Liver (tissue), 9 donors: ENCODE results near the gene RSKR. TPM values are rescaled to one million over a fixed set of nuclear protein-coding genes. Genes with fewer than 3 reads are reported as not detected.

ENCODE experiments used
- DNase-seq: peaks from one replicate; pipeline ENCODE4 v3.0.0-alpha.2; 2017; ENCODE audit warnings: low spot score
- H3K27ac ChIP-seq, 2 donors: one replicate each; pipeline ENCODE4 v1.7.0; 2013; ENCODE audit warnings: inconsistent platforms in 2 of 2, low read length in 2 of 2, control low read depth in 1 of 2, low read depth in 1 of 2, mild to moderate bottlenecking in 1 of 2
- H3K27me3 ChIP-seq, 4 donors: one replicate each; pipeline versions ENCODE4 v1.6.1 to v1.7.0; 2013; ENCODE audit warnings: low read length in 3 of 4, inconsistent platforms in 1 of 4, mild to moderate bottlenecking in 1 of 4, moderate library complexity in 1 of 4; ENCODE audit not compliant: control insufficient read depth in 4 of 4, insufficient read depth in 4 of 4
- H3K36me3 ChIP-seq, 4 donors: one replicate each; pipeline versions ENCODE4 v1.6.1 to v1.7.0; 2013; ENCODE audit warnings: low read length in 3 of 4, mild to moderate bottlenecking in 3 of 4, low read depth in 1 of 4, moderate library complexity in 1 of 4; ENCODE audit not compliant: control insufficient read depth in 4 of 4, insufficient read depth in 3 of 4
- H3K4me1 ChIP-seq, 4 donors: one replicate each; pipeline versions ENCODE4 v1.6.1 to v1.7.0; 2013; ENCODE audit warnings: low read length in 3 of 4, mild to moderate bottlenecking in 3 of 4, moderate library complexity in 1 of 4; ENCODE audit not compliant: control insufficient read depth in 4 of 4, insufficient read depth in 4 of 4
- H3K4me3 ChIP-seq, 3 donors: one replicate each; pipeline versions ENCODE4 v1.6.1 to v1.7.0; 2013; ENCODE audit warnings: low read length in 3 of 3, control low read depth in 1 of 3, low read depth in 1 of 3, mild to moderate bottlenecking in 1 of 3
- H3K9ac ChIP-seq, 2 donors: one replicate each; pipeline ENCODE4 v1.7.0; 2013; ENCODE audit warnings: low read length in 2 of 2, mild to moderate bottlenecking in 2 of 2, moderate library complexity in 2 of 2, control low read depth in 1 of 2, low read depth in 1 of 2
- H3K9me3 ChIP-seq, 4 donors: one replicate each; pipeline versions ENCODE4 v1.6.1 to v1.7.0; 2013; ENCODE audit warnings: low read length in 3 of 4; ENCODE audit not compliant: control insufficient read depth in 4 of 4
- ATF3 ChIP-seq: IDR thresholded peaks from 2 replicates; pipeline ENCODE4 v1.6.1; 2016; ENCODE audit warnings: antibody characterized with exemption
- EGR1 ChIP-seq, 2 donors: IDR thresholded peaks; 2 replicates each; pipeline ENCODE4 v1.6.1; 2016 to 2018; ENCODE audit warnings: antibody characterized with exemption in 2 of 2, low read depth in 2 of 2
- FOXA1 ChIP-seq: IDR thresholded peaks from 2 replicates; pipeline ENCODE4 v1.6.1; 2016; ENCODE audit warnings: antibody characterized with exemption
- FOXA2 ChIP-seq: IDR thresholded peaks from 2 replicates; pipeline ENCODE4 v1.6.1; 2016; ENCODE audit warnings: antibody characterized with exemption
- GABPA ChIP-seq, 2 donors: IDR thresholded peaks in 1 of 2; conservative IDR thresholded peaks in 1 of 2; 2 replicates each; pipeline ENCODE4 v1.6.1; 2016; ENCODE audit warnings: antibody characterized with exemption in 2 of 2, mild to moderate bottlenecking in 1 of 2, moderate library complexity in 1 of 2
- HNF4A ChIP-seq, 2 donors: conservative IDR thresholded peaks; 2 replicates each; pipeline ENCODE4 v1.6.1; 2016; ENCODE audit warnings: antibody characterized with exemption in 2 of 2, mild to moderate bottlenecking in 2 of 2
- HNF4G ChIP-seq: IDR thresholded peaks from 2 replicates; pipeline ENCODE4 v1.6.1; 2016; ENCODE audit warnings: antibody characterized with exemption
- JUND ChIP-seq, 2 donors: IDR thresholded peaks; 2 replicates each; pipeline ENCODE4 v1.6.1; 2016; ENCODE audit warnings: antibody characterized with exemption in 2 of 2
- MAX ChIP-seq: IDR thresholded peaks from 2 replicates; pipeline ENCODE4 v1.6.1; 2016; ENCODE audit warnings: antibody characterized with exemption
- NR2F2 ChIP-seq: IDR thresholded peaks from 2 replicates; pipeline ENCODE4 v1.6.1; 2016; ENCODE audit warnings: antibody characterized with exemption
- RXRA ChIP-seq, 2 donors: IDR thresholded peaks; 2 replicates each; pipeline ENCODE4 v1.6.1; 2017 to 2018; ENCODE audit warnings: antibody characterized with exemption in 2 of 2, mild to moderate bottlenecking in 1 of 2
- SP1 ChIP-seq: IDR thresholded peaks from 2 replicates; pipeline ENCODE4 v1.6.1; 2018; ENCODE audit warnings: antibody characterized with exemption, mild to moderate bottlenecking
- TAF1 ChIP-seq: conservative IDR thresholded peaks from 2 replicates; pipeline ENCODE4 v1.6.1; 2016; ENCODE audit warnings: antibody characterized with exemption, mild to moderate bottlenecking
- YY1 ChIP-seq: IDR thresholded peaks from 2 replicates; pipeline ENCODE4 v1.6.1; 2016; ENCODE audit warnings: antibody characterized with exemption, mild to moderate bottlenecking
- ZBTB33 ChIP-seq: IDR thresholded peaks from 2 replicates; pipeline ENCODE4 v1.6.1; 2016; ENCODE audit warnings: antibody characterized with exemption
- WGBS: extraction: QIAGEN DNeasy Blood & Tissue Kit; methylation state at CpG from one replicate; pipeline ENCODE4 v1.1.7; 2013; 5-methylcytosine and 5-hydroxymethylcytosine counted together
- polyA plus RNA-seq, 2 donors: library from polyadenylated mRNA; stranded (reverse) in 1 of 2; unstranded in 1 of 2; fragments of 200-250 nt in 1 of 2; fragments of >200 nt in 1 of 2; fragmentation: Nextera tagmentation in 1 of 2; extraction: Ambion mirVana in 1 of 2; gene quantifications; one replicate each; pipeline versions ENCODE4 v1.2.1 to v1.2.3, GENCODE V29; 2013 to 2015
- total RNA-seq, 2 donors: library from RNA; depleted of rRNA; stranded (reverse); fragments of >200 nt; gene quantifications; one replicate each; pipeline ENCODE4 v1.2.3, GENCODE V29; 2014
- TF ChIP-seq, protein P1 (sequence below): fragments of 150-350 bp; IDR thresholded peaks from 2 replicates; pipeline ENCODE4 v1.5.1; 2017; ENCODE audit warnings: improper control_type of control experiment, low read depth, low read length; ENCODE audit not compliant: missing input control
- TF ChIP-seq, protein P2 (sequence below): IDR thresholded peaks from 2 replicates; pipeline ENCODE4 v1.6.1; 2016; ENCODE audit warnings: antibody characterized with exemption, mild to moderate bottlenecking
- donor health status: healthy.
- donor health status: healthy.
- donor health status: healthy.
- donor health status: healthy.
- donor health status: healthy.

Gene RSKR
- total and polyA plus RNA-seq, 4 donors = 0.63 to 14.5 (median 1.2) TPM

GRCh38 chr17:28584434-28584833 lies 29.6 kb downstream of the RSKR start:
- H3K27me3 ChIP-seq = no peaks in the 10 kb centered on the region
- DNase-seq = no peak
- H3K9ac ChIP-seq = no peak overlapping the region
- no peaks in the 10 kb centered on the region for H3K4me1 ChIP-seq
- H3K4me3 ChIP-seq = no peak overlapping the region
- H3K36me3 ChIP-seq = peaks cover 8 to 38% (median 30%) of the 10 kb centered on the region in 4 donors
- 93% methylated on average over 3 of the region's 3 CpGs for WGBS
- no peak overlapping the region for H3K27ac ChIP-seq
- TF ChIP-seq TAF1 = no peak
- no peak for TF ChIP-seq EGR1 (IDR thresholded peaks at IDR 0.05; ENCODE audit: low read depth in 2 of 2)
- TF ChIP-seq SP1 = no peak
- TF ChIP-seq, protein P1, sequence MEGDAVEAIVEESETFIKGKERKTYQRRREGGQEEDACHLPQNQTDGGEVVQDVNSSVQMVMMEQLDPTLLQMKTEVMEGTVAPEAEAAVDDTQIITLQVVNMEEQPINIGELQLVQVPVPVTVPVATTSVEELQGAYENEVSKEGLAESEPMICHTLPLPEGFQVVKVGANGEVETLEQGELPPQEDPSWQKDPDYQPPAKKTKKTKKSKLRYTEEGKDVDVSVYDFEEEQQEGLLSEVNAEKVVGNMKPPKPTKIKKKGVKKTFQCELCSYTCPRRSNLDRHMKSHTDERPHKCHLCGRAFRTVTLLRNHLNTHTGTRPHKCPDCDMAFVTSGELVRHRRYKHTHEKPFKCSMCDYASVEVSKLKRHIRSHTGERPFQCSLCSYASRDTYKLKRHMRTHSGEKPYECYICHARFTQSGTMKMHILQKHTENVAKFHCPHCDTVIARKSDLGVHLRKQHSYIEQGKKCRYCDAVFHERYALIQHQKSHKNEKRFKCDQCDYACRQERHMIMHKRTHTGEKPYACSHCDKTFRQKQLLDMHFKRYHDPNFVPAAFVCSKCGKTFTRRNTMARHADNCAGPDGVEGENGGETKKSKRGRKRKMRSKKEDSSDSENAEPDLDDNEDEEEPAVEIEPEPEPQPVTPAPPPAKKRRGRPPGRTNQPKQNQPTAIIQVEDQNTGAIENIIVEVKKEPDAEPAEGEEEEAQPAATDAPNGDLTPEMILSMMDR = no peak
- TF ChIP-seq HNF4G = no peak
- no peak for TF ChIP-seq FOXA2
- no peak for TF ChIP-seq YY1
- TF ChIP-seq ZBTB33 = no peak
- no peak for TF ChIP-seq JUND (IDR thresholded peaks at IDR 0.05)
- TF ChIP-seq NR2F2 = no peak
- TF ChIP-seq HNF4A (conservative IDR thresholded peaks at IDR 0.05) = no peak
- TF ChIP-seq GABPA (IDR thresholded peaks at IDR 0.05 in 1 of 2, conservative IDR thresholded peaks at IDR 0.05 in 1 of 2) = no peak
- no peak for TF ChIP-seq MAX
- no peak for TF ChIP-seq FOXA1
- TF ChIP-seq RXRA (IDR thresholded peaks at IDR 0.05) = no peak
- TF ChIP-seq, protein P2, sequence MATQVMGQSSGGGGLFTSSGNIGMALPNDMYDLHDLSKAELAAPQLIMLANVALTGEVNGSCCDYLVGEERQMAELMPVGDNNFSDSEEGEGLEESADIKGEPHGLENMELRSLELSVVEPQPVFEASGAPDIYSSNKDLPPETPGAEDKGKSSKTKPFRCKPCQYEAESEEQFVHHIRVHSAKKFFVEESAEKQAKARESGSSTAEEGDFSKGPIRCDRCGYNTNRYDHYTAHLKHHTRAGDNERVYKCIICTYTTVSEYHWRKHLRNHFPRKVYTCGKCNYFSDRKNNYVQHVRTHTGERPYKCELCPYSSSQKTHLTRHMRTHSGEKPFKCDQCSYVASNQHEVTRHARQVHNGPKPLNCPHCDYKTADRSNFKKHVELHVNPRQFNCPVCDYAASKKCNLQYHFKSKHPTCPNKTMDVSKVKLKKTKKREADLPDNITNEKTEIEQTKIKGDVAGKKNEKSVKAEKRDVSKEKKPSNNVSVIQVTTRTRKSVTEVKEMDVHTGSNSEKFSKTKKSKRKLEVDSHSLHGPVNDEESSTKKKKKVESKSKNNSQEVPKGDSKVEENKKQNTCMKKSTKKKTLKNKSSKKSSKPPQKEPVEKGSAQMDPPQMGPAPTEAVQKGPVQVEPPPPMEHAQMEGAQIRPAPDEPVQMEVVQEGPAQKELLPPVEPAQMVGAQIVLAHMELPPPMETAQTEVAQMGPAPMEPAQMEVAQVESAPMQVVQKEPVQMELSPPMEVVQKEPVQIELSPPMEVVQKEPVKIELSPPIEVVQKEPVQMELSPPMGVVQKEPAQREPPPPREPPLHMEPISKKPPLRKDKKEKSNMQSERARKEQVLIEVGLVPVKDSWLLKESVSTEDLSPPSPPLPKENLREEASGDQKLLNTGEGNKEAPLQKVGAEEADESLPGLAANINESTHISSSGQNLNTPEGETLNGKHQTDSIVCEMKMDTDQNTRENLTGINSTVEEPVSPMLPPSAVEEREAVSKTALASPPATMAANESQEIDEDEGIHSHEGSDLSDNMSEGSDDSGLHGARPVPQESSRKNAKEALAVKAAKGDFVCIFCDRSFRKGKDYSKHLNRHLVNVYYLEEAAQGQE = no peak
- no peak for TF ChIP-seq ATF3
- no peaks in the 10 kb centered on the region for H3K9me3 ChIP-seq

DNA sequence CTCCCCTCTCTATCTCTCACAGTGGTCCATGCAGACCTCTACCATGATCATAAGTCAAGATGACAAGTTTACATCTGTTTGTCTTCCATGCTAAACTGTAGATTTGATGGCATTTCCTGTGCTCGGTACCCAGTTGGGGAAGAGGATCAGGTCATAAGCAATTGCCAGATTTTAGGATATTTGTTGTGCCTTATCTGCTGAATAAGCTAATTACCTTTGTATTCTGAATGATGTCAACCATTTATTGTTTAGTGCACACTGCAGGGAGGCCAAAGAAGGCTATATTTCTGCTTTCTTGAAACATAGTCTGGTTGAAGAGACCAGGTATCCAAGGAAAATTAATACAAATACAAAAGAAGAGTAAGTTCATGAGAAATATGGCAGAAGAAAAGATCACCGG lies 31.5 kb downstream of the RSKR start:
- H3K4me1 ChIP-seq = peaks cover 3% of the 10 kb centered on the region in 4 donors
- H3K9me3 ChIP-seq = no peaks in the 10 kb centered on the region
- no peak overlapping the region for H3K9ac ChIP-seq
- H3K27me3 ChIP-seq = no peaks in the 10 kb centered on the region
- TF ChIP-seq NR2F2 = no peak
- no peak for TF ChIP-seq ATF3
- no peak for TF ChIP-seq SP1
- TF ChIP-seq FOXA1 = no peak
- TF ChIP-seq MAX = no peak
- no peak for TF ChIP-seq HNF4G
- no peak for TF ChIP-seq RXRA (IDR thresholded peaks at IDR 0.05)
- no peak for TF ChIP-seq FOXA2
- TF ChIP-seq YY1 = no peak
- TF ChIP-seq, protein P2 = no peak
- no peak for TF ChIP-seq GABPA (IDR thresholded peaks at IDR 0.05 in 1 of 2, conservative IDR thresholded peaks at IDR 0.05 in 1 of 2)
- H3K36me3 ChIP-seq = peaks cover 8 to 39% (median 33%) of the 10 kb centered on the region in 4 donors
- no peak overlapping the region for H3K4me3 ChIP-seq
- over 99% methylated on average over 2 of the region's 2 CpGs for WGBS
- H3K27ac ChIP-seq = no peak overlapping the region
- DNase-seq = no peak
